ENCODE results near the gene OTP. TPM values are rescaled to one million over a fixed set of nuclear protein-coding genes. Genes with fewer than 3 reads are reported as not detected.

Gene OTP
- total and polyA plus RNA-seq, 10 of the 15 experiments (the other 5 are each of a cell fraction or from before 2014, with no cell fraction given): 0.31 to 8.8 (median 2.4) TPM

GRCh38 chr5:77669677-77670076 lies 31.2 kb upstream of the OTP start:
- ChIA-PET CTCF (no interaction called here), RAD21 (ENCODE audit: unreplicated experiment) (interaction anchor here (0.6 to 0.8 kb wide), 3 partner anchors 23 to 304 kb away, joined by 3 to 4 read pairs (median 3); no protein-coding TSS in a partner anchor), SMC1A (ENCODE audit: uncharacterized antibody, unreplicated experiment) (interaction anchor here (0.8 to 2.0 kb wide), 8 partner anchors 9 to 338 kb away, joined by 3 to 5 read pairs (median 3); no protein-coding TSS in a partner anchor), POLR2A (interaction anchor here (0.6 to 1.1 kb wide), 2 partner anchors 104 to 521 kb away, joined by 4 to 5 read pairs; no protein-coding TSS in a partner anchor)
- H4K20me1 ChIP-seq (ENCODE audit: control insufficient read depth, insufficient read depth): no peaks in the 10 kb centered on the region
- 0% methylated on average over 1 of the region's 1 CpG for WGBS (ENCODE audit: insufficient coverage, insufficient replicate concordance, low lambda C conversion rate, missing lambda C conversion rate)
- no peaks in the 10 kb centered on the region; a peak in 1 of 4 replicates for H3K27me3 ChIP-seq (replicated peaks in 1 of 2; ENCODE audit: control insufficient read depth in 2 of 2, insufficient read depth in 2 of 2, low read length in 1 of 2)
- intact Hi-C loops (cut with micrococcal nuclease; ENCODE audit: unreplicated experiment) (no loop called here), in situ Hi-C loops (cut with MboI) (no loop called here)
- no peaks in the 10 kb centered on the region for H3K36me3 ChIP-seq (ENCODE audit: control insufficient read depth in 2 of 2, insufficient read depth in 2 of 2, low read length in 1 of 2)
- ATAC-seq (no peak), FAIRE-seq (no peak), DNase-seq (ENCODE audit: low read depth, low spot score) (no peak)
- H3K4me3 ChIP-seq: no peak overlapping the region
- no peaks in the 10 kb centered on the region for H3K9me3 ChIP-seq (replicated peaks; ENCODE audit: control insufficient read depth, insufficient read depth, low read length)
- no peak for TF ChIP-seq EGR1 (IDR thresholded peaks at IDR 0.05; ENCODE audit: borderline replicate concordance in 1 of 2, low read depth in 2 of 2, low read length in 2 of 2)
- no peak for TF ChIP-seq NFIC (IDR thresholded peaks at IDR 0.05; ENCODE audit: low read depth, low read length)
- no peak for TF ChIP-seq ZBED1 (IDR thresholded peaks at IDR 0.05; ENCODE audit: borderline replicate concordance)
- no peak for TF ChIP-seq E4F1 (IDR thresholded peaks at IDR 0.05; ENCODE audit: borderline replicate concordance, partially characterized antibody)
- TF ChIP-seq POLR2AphosphoS5 (IDR thresholded peaks at IDR 0.05; ENCODE audit: low read length): no peak
- no peak for TF ChIP-seq GABPA (IDR thresholded peaks at IDR 0.05; ENCODE audit: low read depth)
- TF ChIP-seq SUZ12 (IDR thresholded peaks at IDR 0.05; ENCODE audit: unreplicated experiment): no peak
- TF ChIP-seq ATF2 (IDR thresholded peaks at IDR 0.05; ENCODE audit: low read length): no peak
- no peak for TF ChIP-seq MAX (IDR thresholded peaks at IDR 0.05; ENCODE audit: low read depth, low read length)
- TF ChIP-seq TBL1XR1 (IDR thresholded peaks at IDR 0.05; ENCODE audit: low read depth, low read length): no peak
- BruUV-seq (replicated peaks): no TSS peak
- no peak overlapping the region for H2AFZ ChIP-seq (ENCODE audit: control insufficient read depth, low read depth, low read length)
- H3K4me1 ChIP-seq (ENCODE audit: control insufficient read depth, insufficient read depth, low read length): no peaks in the 10 kb centered on the region
- no peaks in the 10 kb centered on the region for H3K79me2 ChIP-seq (ENCODE audit: control insufficient read depth, insufficient read depth, low read length)
- H3K27ac ChIP-seq (ENCODE audit: control insufficient read depth, insufficient read depth): no peak overlapping the region
- no peak overlapping the region for H3K9ac ChIP-seq (ENCODE audit: control insufficient read depth, insufficient read depth, low read length)
- no peak overlapping the region for H3K4me2 ChIP-seq (ENCODE audit: control insufficient read depth, insufficient read depth)
